Left ventricle myocardium inferior (tissue), 1 donor: ENCODE measurements around the gene NRXN2. TPM values are rescaled to one million over a fixed set of nuclear protein-coding genes. Genes with fewer than 3 reads are reported as not detected.
A peak's percentile ranks its signal among the peaks of the same experiment; 100 is the strongest.

Experiments used
- DNase-seq: peaks from one replicate; pipeline ENCODE4 v3.0.0-alpha.2; 2020
- H3K27ac ChIP-seq: fragments of 200-600 bp; replicated peaks from 2 replicates; pipeline ENCODE4 v1.8.0; 2021
- H3K27me3 ChIP-seq: fragments of 200-600 bp; 2 replicates; pipeline ENCODE4 v1.8.0; 2021; ENCODE audit warnings: low read depth
- H3K36me3 ChIP-seq: fragments of 200-600 bp; 2 replicates; pipeline ENCODE4 v1.8.0; 2021
- H3K4me1 ChIP-seq: fragments of 200-600 bp; 2 replicates; pipeline ENCODE4 v1.8.0; 2021
- H3K4me3 ChIP-seq: fragments of 200-600 bp; 2 replicates; pipeline ENCODE4 v1.8.0; 2021; ENCODE audit warnings: mild to moderate bottlenecking, moderate library complexity
- H3K9me3 ChIP-seq: fragments of 200-600 bp; replicated peaks from 2 replicates; pipeline ENCODE4 v1.8.0; 2021
- CTCF ChIP-seq: fragments of 200-600 bp; IDR thresholded peaks from 2 replicates; pipeline ENCODE4 v1.8.0; 2021; ENCODE audit warnings: antibody characterized with exemption, mild to moderate bottlenecking, borderline replicate concordance
- intact Hi-C: fragments of 100-400 bp; cut with micrococcal nuclease; formaldehyde crosslinking; loops from one replicate; pipeline ENCODE4 v1.11.0; 2022
- total RNA-seq: library from RNA; stranded (reverse); fragmentation: NEBNext Ultra II Directional; extraction: Animal tissue kit (Norgen Biotek cat#: 25700); gene quantifications from one replicate; pipeline ENCODE4 v1.2.1, GENCODE V29; 2021
- donor health status: DM: no; HTN: yes; CAD: no; lungs with severe emphysema.

Gene NRXN2
- total RNA-seq, 1 donor from 2014 or later, result 0.71 TPM

GRCh38 chr11:64760759-64761420 is 37.9 kb upstream of the NRXN2 start:
- Histone ChIP-seq H3K27me3 (no peaks in the 10 kb centered on the region), H3K4me3 (no peak overlapping the region), H3K36me3 (peaks cover 33% of the 10 kb centered on the region), H3K9me3 (no peaks in the 10 kb centered on the region), H3K27ac (peak overlapping the region; percentile 89), H3K4me1 (peaks cover 83% of the 10 kb centered on the region)
- DNase-seq, result no peak
- intact Hi-C loops, result no loop called here
- TF ChIP-seq CTCF, result no peak

GRCh38 chr11:64759722-64760719 is 37.0 kb upstream of the NRXN2 start, which contains the start of gene PYGM:
PYGM (minus strand) TSS chr11:64759974; CDS start chr11:64759898, 76 bp downstream.
- Histone ChIP-seq H3K9me3 (no peaks in the 10 kb centered on the region), H3K36me3 (peaks cover 24% of the 10 kb centered on the region), H3K27ac (peak within 1 kb of the TSS; percentile 89), H3K27me3 (no peaks in the 10 kb centered on the region), H3K4me3 (peak within 1 kb of the TSS; percentile 69), H3K4me1 (peaks cover 74% of the 10 kb centered on the region)
- intact Hi-C loops, result no loop called here
- peak; percentile 89 for DNase-seq
- no peak for TF ChIP-seq CTCF

GRCh38 chr11:64759131-64759721 is 36.2 kb upstream of the NRXN2 start:
- no peaks in the 10 kb centered on the region for H3K9me3 ChIP-seq
- H3K4me3 ChIP-seq, result peak overlapping the region; percentile 69
- DNase-seq, result no peak
- H3K27me3 ChIP-seq, result no peaks in the 10 kb centered on the region
- peak overlapping the region; percentile 89 for H3K27ac ChIP-seq
- no peak for TF ChIP-seq CTCF
- intact Hi-C loops, result no loop called here
- peaks cover 16% of the 10 kb centered on the region for H3K36me3 ChIP-seq
- H3K4me1 ChIP-seq, result peaks cover 66% of the 10 kb centered on the region

- TF ChIP-seq CTCF, result no peak
- Histone ChIP-seq H3K27ac (peak overlapping the region; percentile 89), H3K9me3 (no peaks in the 10 kb centered on the region), H3K4me1 (peaks cover 59% of the 10 kb centered on the region), H3K4me3 (peak overlapping the region; percentile 69), H3K36me3 (peaks cover 13% of the 10 kb centered on the region), H3K27me3 (no peaks in the 10 kb centered on the region)
- intact Hi-C loops, result no loop called here
- DNase-seq, result no peak
These were observed 35.5 kb upstream of the NRXN2 start for GRCh38 chr11:64758330-64759079.
